Smooth muscle cell (in vitro differentiated cells): ENCODE results near the gene SLAIN1. TPM values are rescaled to one million over a fixed set of nuclear protein-coding genes. Genes with fewer than 3 reads are reported as not detected.

ENCODE experiments used
- DNase-seq: peaks from one replicate; lab custom pipeline; 2025; ENCODE audit not compliant: unreplicated experiment; lab: John Stamatoyannopoulos, UW
- H2AFZ ChIP-seq: fragments of 200-600 bp; sonication (generic); 2 replicates; pipeline ENCODE4 v1.6.0; 2016; ENCODE audit warnings: antibody characterized with exemption, low read depth, mild to moderate bottlenecking
- H3F3A ChIP-seq: fragments of 200-600 bp; sonication (generic); 2 replicates; pipeline ENCODE4 v1.6.0; 2017; ENCODE audit warnings: antibody characterized with exemption, low read depth
- H3K27ac ChIP-seq: fragments of 200-600 bp; sonication (generic); 2 replicates; pipeline ENCODE4 v1.5.1; 2016; ENCODE audit warnings: low read depth, mild to moderate bottlenecking
- H3K27me3 ChIP-seq: fragments of 200-600 bp; sonication (generic); 2 replicates; pipeline ENCODE4 v1.6.1; 2016; ENCODE audit warnings: low read depth, mild to moderate bottlenecking
- H3K36me3 ChIP-seq: fragments of 200-600 bp; sonication (generic); 2 replicates; pipeline ENCODE4 v1.5.1; 2016; ENCODE audit warnings: low read depth
- H3K4me1 ChIP-seq: fragments of 200-600 bp; sonication (generic); 2 replicates; pipeline ENCODE4 v1.5.1; 2016; ENCODE audit warnings: low read depth
- H3K4me2 ChIP-seq: fragments of 200-600 bp; sonication (generic); 2 replicates; pipeline ENCODE4 v1.6.0; 2016; ENCODE audit warnings: mild to moderate bottlenecking
- H3K4me3 ChIP-seq: fragments of 200-600 bp; sonication (generic); 2 replicates; pipeline ENCODE4 v1.5.1; 2016; ENCODE audit warnings: mild to moderate bottlenecking
- H3K79me2 ChIP-seq: fragments of 200-600 bp; sonication (generic); 2 replicates; pipeline ENCODE4 v1.6.0; 2016; ENCODE audit warnings: low read depth, mild to moderate bottlenecking
- H3K9ac ChIP-seq: fragments of 200-600 bp; sonication (generic); 2 replicates; pipeline ENCODE4 v1.6.0; 2016; ENCODE audit warnings: low read depth
- H3K9me3 ChIP-seq: fragments of 200-600 bp; sonication (generic); replicated peaks from 2 replicates; pipeline ENCODE4 v1.5.1; 2016; ENCODE audit warnings: low read depth
- H4K20me1 ChIP-seq: fragments of 200-600 bp; sonication (generic); 2 replicates; pipeline ENCODE4 v1.6.0; 2016; ENCODE audit warnings: low read depth
- WGBS: methylation state at CpG from one replicate; pipeline ENCODE4 v1.1.7; 2016; ENCODE audit warnings: low lambda C conversion rate; 5-methylcytosine and 5-hydroxymethylcytosine counted together
- polyA plus RNA-seq: library from polyadenylated mRNA; unstranded; fragments of >200 nt; fragmentation: Nextera tagmentation; extraction: Ambion mirVana; gene quantifications from 2 replicates; pipeline ENCODE4 v1.2.1, GENCODE V29; 2016
- total RNA-seq: library from RNA; depleted of rRNA; stranded (reverse); fragments of >200 nt; gene quantifications from 2 replicates; pipeline ENCODE4 v1.2.3, GENCODE V29; 2014
- TF ChIP-seq, protein P1 (sequence below): fragments of 200-600 bp; sonication (generic); IDR thresholded peaks from 2 replicates; pipeline ENCODE4 v1.5.1; 2017; ENCODE audit warnings: borderline replicate concordance, mild to moderate bottlenecking, antibody characterized with exemption; ENCODE audit not compliant: insufficient read depth, poor library complexity, severe bottlenecking

Gene SLAIN1
- total and polyA plus RNA-seq, 2 experiments from 2014 or later = 0.18 TPM; not detected in 1

- H3K4me3 ChIP-seq = no peak overlapping the region
- no peaks in the 10 kb centered on the region for H3K36me3 ChIP-seq
- H3K4me2 ChIP-seq = no peak overlapping the region
- H3K9me3 ChIP-seq = no peaks in the 10 kb centered on the region
- WGBS = 93% methylated on average over 1 of the region's 1 CpG
- DNase-seq = no peak
- no peak overlapping the region for H3K9ac ChIP-seq
- H3K79me2 ChIP-seq = no peaks in the 10 kb centered on the region
- H4K20me1 ChIP-seq = no peaks in the 10 kb centered on the region
- H2AFZ ChIP-seq = no peak overlapping the region
- TF ChIP-seq, protein P1, sequence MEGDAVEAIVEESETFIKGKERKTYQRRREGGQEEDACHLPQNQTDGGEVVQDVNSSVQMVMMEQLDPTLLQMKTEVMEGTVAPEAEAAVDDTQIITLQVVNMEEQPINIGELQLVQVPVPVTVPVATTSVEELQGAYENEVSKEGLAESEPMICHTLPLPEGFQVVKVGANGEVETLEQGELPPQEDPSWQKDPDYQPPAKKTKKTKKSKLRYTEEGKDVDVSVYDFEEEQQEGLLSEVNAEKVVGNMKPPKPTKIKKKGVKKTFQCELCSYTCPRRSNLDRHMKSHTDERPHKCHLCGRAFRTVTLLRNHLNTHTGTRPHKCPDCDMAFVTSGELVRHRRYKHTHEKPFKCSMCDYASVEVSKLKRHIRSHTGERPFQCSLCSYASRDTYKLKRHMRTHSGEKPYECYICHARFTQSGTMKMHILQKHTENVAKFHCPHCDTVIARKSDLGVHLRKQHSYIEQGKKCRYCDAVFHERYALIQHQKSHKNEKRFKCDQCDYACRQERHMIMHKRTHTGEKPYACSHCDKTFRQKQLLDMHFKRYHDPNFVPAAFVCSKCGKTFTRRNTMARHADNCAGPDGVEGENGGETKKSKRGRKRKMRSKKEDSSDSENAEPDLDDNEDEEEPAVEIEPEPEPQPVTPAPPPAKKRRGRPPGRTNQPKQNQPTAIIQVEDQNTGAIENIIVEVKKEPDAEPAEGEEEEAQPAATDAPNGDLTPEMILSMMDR = no peak
- no peaks in the 10 kb centered on the region for H3K4me1 ChIP-seq
- H3K27me3 ChIP-seq = no peaks in the 10 kb centered on the region
- H3K27ac ChIP-seq = no peak overlapping the region
- H3F3A ChIP-seq = no peaks in the 10 kb centered on the region
These were observed 48.3 kb downstream of the SLAIN1 start for GRCh38 chr13:77745784-77746183.

DNA sequence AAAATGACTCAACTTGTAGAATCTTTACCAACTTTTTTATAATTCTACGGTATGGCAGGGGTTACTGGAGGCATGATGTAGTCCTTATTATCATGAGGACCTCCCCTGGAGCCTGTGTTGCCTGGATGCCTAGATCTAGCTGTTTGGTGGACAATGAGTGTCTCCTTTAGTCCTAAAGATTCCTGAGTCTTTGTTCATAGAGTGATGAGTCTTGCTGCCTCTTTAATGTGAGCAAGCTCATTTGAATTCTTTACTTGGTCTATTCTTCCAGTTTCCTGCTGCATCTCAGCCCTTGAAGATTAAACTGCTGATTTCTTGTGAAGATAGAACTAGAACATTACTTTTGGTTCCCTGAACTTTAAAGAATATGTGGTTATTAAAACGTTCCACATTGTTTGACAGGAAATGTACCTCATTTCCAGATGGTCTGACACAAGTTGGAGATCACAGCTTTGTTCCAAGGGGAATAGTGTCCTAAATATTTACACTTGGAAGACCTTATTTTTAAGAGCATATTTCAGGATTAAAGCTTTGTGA, 51.9 kb downstream of the SLAIN1 start:
- Histone ChIP-seq H3K27me3 (no peaks in the 10 kb centered on the region), H3K9ac (no peak overlapping the region), H2AFZ (no peak overlapping the region), H3K4me1 (peaks cover 5% of the 10 kb centered on the region), H3K4me2 (no peak overlapping the region), H3K79me2 (no peaks in the 10 kb centered on the region), H4K20me1 (no peaks in the 10 kb centered on the region), H3K27ac (no peak overlapping the region), H3K4me3 (no peak overlapping the region), H3K9me3 (no peaks in the 10 kb centered on the region), H3K36me3 (no peaks in the 10 kb centered on the region), H3F3A (no peaks in the 10 kb centered on the region)
- WGBS = 75% methylated on average over 2 of the region's 2 CpGs
- no peak for DNase-seq
- TF ChIP-seq, protein P1 = no peak

GRCh38 chr13:77751513-77752456, 54.3 kb downstream of the SLAIN1 start:
- no peaks in the 10 kb centered on the region for H3K79me2 ChIP-seq
- H3K36me3 ChIP-seq = no peaks in the 10 kb centered on the region
- H3K4me1 ChIP-seq = peaks cover 5% of the 10 kb centered on the region
- no peaks in the 10 kb centered on the region for H3F3A ChIP-seq
- H4K20me1 ChIP-seq = no peaks in the 10 kb centered on the region
- no peak overlapping the region for H3K4me3 ChIP-seq
- H3K9me3 ChIP-seq = no peaks in the 10 kb centered on the region
- TF ChIP-seq, protein P1 = peak; percentile 72
- H3K27ac ChIP-seq = no peak overlapping the region
- no peaks in the 10 kb centered on the region for H3K27me3 ChIP-seq
- 62% methylated on average over 5 of the region's 5 CpGs for WGBS
- no peak overlapping the region for H3K9ac ChIP-seq
- H3K4me2 ChIP-seq = no peak overlapping the region
- no peak for DNase-seq
- H2AFZ ChIP-seq = no peak overlapping the region
